Stomach (tissue), 9 donors: ENCODE measurements around the gene ARSI. TPM values are rescaled to one million over a fixed set of nuclear protein-coding genes. Genes with fewer than 3 reads are reported as not detected.

Experiments used
- DNase-seq, 2 donors: peaks; one replicate each; pipeline versions ENCODE4 v3.0.0 to v3.0.0-alpha.2; 2013 to 2019
- H3K27ac ChIP-seq, 5 donors: fragments of 200-600 bp in 4 of 5; sonication (generic) in 4 of 5; one replicate each; pipeline ENCODE4 v1.5.1; 2013 to 2019; ENCODE audit warnings: mild to moderate bottlenecking in 1 of 5, moderate library complexity in 1 of 5
- H3K27me3 ChIP-seq, 3 donors: fragments of 200-600 bp; sonication (generic); one replicate each; pipeline ENCODE4 v1.5.1; 2017 to 2019; ENCODE audit warnings: mixed run types in 1 of 3
- H3K36me3 ChIP-seq, 4 donors: fragments of 200-600 bp; sonication (generic); 1 replicate in 3 of 4; 2 replicates in 1 of 4; pipeline ENCODE4 v1.5.1; 2016 to 2019
- H3K4me1 ChIP-seq, 4 donors: fragments of 200-600 bp; sonication (generic); one replicate each; pipeline ENCODE4 v1.5.1; 2016 to 2019
- H3K4me3 ChIP-seq, 4 donors: fragments of 200-600 bp; sonication (generic) in 3 of 4; one replicate each; pipeline ENCODE4 v1.5.1; 2016 to 2019; ENCODE audit warnings: mild to moderate bottlenecking in 1 of 4
- H3K9me3 ChIP-seq, 4 donors: fragments of 200-600 bp; sonication (generic); one replicate each; pipeline ENCODE4 v1.5.1; 2016 to 2019
- EP300 ChIP-seq: sonication (generic); formaldehyde crosslinking; IDR thresholded peaks from one replicate; pipeline ENCODE4 v1.6.1; 2017; ENCODE audit warnings: antibody characterized with exemption
- POLR2A ChIP-seq, 4 donors: fragments of 450-650 bp; IDR thresholded peaks; one replicate each; pipeline ENCODE4 v1.6.1; 2016; ENCODE audit warnings: antibody characterized with exemption in 4 of 4, control low read depth in 2 of 4, mild to moderate bottlenecking in 1 of 4, moderate library complexity in 1 of 4
- POLR2AphosphoS5 ChIP-seq, 3 donors: sonication (generic); formaldehyde crosslinking; IDR thresholded peaks; one replicate each; pipeline ENCODE4 v1.6.1; 2016; ENCODE audit warnings: antibody characterized with exemption in 3 of 3
- WGBS, 5 donors: extraction: QIAGEN DNeasy Blood & Tissue Kit in 3 of 5; methylation state at CpG; one replicate each; pipeline versions ENCODE4 v1.1.5 to v1.1.7; 2013 to 2018; 5-methylcytosine and 5-hydroxymethylcytosine counted together
- intact Hi-C: fragments of 100-400 bp; cut with DNase I; formaldehyde crosslinking; loops from one replicate; pipeline ENCODE4 v1.15.1; 2023; ENCODE audit warnings: low total_unique reads
- polyA plus RNA-seq, 3 donors: library from polyadenylated mRNA; stranded (reverse); fragments of 200-250 nt; gene quantifications; one replicate each; pipeline ENCODE4 v1.2.3, GENCODE V29; 2013
- total RNA-seq, 5 donors: library from RNA; depleted of rRNA; stranded (reverse); fragments of >200 nt; gene quantifications; one replicate each; pipeline versions ENCODE4 v1.1.0 to v1.2.3, GENCODE V29; 2014 to 2016
- TF ChIP-seq, protein P1 (sequence below), 7 experiments: fragments of 450-650 bp in 4 of 7; fragments of 200-600 bp in 3 of 7; sonication (generic) in 3 of 7; IDR thresholded peaks; one replicate each; pipeline ENCODE4 v1.5.1; 2016 to 2019; ENCODE audit warnings: antibody characterized with exemption in 7 of 7, control low read depth in 2 of 7, mild to moderate bottlenecking in 1 of 7
- donor health status: healthy with polysubstance abuse.
- donor health status: Bipolar disorder and iron deficiency.
- donor health status: healthy.

ARSI gene
- total and polyA plus RNA-seq, 8 donors: 0.35 to 7.0 (median 1.7) TPM; not detected in 3

DNA sequence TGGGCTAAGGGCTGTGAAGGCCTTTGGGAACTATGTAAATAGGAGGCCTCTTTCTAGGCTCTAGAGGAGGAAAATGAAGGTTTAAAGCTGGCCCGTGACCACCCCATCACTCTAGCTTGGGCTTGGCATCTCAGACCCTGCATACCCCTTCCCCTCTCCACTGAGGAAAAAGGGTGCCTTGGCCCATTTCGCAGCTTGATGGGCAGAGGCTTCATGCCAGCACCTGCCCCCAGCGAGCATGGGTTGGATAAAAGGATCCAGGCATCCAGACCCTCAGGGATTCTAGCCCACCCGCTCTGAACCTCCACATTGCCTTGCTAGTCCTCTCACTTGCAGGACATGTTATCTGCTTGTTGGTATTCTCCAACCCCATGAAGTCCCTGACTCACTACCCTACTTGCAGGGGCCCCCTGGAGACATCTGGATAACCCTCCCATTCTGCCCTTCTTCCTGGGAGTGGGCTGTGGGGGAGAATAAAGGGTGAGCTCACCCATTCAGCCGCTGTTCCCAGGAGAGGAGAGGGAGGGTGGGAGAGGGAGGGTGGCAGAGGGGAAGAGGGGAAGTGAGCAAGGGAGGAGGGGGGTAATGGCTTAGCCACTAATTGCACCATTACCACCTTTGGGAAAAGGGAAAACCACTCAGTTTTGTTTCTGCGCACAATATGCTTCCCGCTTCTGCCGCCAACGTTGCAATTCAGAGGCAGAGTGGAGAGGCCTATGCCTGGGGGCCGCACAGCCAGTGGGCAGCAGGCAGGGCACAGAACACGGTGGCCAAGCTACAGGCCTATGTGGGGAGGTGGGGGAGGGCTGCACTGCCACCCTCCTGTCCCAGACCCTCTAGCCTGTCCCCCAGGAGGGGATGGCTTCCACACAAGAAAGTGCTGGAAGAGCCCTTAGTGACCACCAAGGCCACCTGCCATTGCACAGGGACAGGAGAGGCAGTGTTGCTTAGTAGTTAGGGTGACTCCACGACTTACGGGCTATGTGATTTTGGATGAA, 11.0 kb downstream of the ARSI start:
- DNase-seq: no peak
- no peak overlapping the region for H3K27ac ChIP-seq

DNA sequence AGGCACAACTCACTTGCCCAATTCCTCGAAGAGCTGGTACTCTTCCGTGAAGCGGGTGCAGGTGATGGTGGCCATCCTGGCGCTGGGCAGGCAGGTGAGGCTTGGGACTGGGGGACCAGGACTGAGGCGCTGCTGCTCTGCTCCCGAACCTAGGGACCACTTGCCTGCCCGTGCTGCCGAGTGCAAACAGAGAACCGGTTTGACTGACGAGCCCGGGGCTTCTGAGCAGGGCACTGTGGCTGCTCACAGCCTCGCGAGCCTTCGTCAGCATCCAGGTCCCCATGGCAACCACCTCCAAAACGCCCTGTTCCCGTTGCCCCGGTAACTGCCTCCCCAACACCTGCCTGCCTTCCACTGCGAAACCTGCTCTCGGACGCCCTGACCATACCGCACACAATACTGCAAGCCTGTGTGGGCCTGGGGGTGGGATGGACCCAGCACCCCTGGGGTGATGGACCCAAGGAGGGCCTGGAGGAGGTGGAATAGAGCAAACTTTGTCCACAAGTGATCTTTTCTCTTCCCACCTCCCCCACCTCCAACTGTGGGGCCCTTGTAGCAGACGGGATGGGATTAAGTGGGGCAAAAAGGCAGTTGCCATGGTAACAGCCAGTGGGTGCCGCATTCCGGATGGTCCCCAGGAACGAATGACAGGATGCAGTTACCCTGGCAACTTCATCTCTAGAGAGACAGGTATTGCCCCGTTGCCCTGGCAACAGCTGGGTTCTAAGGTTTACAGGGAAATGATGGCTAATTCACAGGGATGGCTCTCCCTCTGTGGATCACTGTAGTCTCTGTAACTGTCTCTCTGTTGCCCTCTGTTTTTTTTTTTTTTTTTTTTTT, 12.9 kb downstream of the ARSI start, which contains the start of gene CAMK2A:
Gene CAMK2A, minus strand, starts transcription at position 223 of the 840 bp plus-strand sequence. Its CDS starts 148 bp downstream, at position 75.
- Histone ChIP-seq H3K27ac (no peak within 1 kb of the TSS), H3K4me1 (peaks cover 0 to 2% (median 1%) of the 10 kb centered on the region in 4 donors), H3K4me3 (no peak within 1 kb of the TSS), H3K9me3 (no peaks in the 10 kb centered on the region), H3K36me3 (no peaks in the 10 kb centered on the region), H3K27me3 (peaks cover 0 to 24% (median 5%) of the 10 kb centered on the region in 3 donors)
- WGBS, 5 donors: 33 to 57% (median 37%) methylated on average over 21 to 26 of the region's 26 CpGs
- intact Hi-C loops: no loop called here
- peak in 1 of 2 donors; percentile 64 for DNase-seq
- TF ChIP-seq POLR2AphosphoS5 (IDR thresholded peaks at IDR 0.05) (no peak), POLR2A (IDR thresholded peaks at IDR 0.05) (no peak), EP300 (no peak)
- TF ChIP-seq, protein P1, sequence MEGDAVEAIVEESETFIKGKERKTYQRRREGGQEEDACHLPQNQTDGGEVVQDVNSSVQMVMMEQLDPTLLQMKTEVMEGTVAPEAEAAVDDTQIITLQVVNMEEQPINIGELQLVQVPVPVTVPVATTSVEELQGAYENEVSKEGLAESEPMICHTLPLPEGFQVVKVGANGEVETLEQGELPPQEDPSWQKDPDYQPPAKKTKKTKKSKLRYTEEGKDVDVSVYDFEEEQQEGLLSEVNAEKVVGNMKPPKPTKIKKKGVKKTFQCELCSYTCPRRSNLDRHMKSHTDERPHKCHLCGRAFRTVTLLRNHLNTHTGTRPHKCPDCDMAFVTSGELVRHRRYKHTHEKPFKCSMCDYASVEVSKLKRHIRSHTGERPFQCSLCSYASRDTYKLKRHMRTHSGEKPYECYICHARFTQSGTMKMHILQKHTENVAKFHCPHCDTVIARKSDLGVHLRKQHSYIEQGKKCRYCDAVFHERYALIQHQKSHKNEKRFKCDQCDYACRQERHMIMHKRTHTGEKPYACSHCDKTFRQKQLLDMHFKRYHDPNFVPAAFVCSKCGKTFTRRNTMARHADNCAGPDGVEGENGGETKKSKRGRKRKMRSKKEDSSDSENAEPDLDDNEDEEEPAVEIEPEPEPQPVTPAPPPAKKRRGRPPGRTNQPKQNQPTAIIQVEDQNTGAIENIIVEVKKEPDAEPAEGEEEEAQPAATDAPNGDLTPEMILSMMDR (IDR thresholded peaks at IDR 0.05): no peak

More for the DNA sequence above, 11.0 kb downstream of the ARSI start:
- H3K4me1 ChIP-seq: peaks cover 0 to 11% (median 9%) of the 10 kb centered on the region in 4 donors
- no peak overlapping the region for H3K4me3 ChIP-seq
- intact Hi-C loops: no loop called here
- no peaks in the 10 kb centered on the region for H3K9me3 ChIP-seq
- TF ChIP-seq POLR2AphosphoS5 (IDR thresholded peaks at IDR 0.05): no peak
- no peak for TF ChIP-seq EP300
- no peak for TF ChIP-seq POLR2A (IDR thresholded peaks at IDR 0.05)
- TF ChIP-seq, protein P1 (IDR thresholded peaks at IDR 0.05): no peak
- WGBS, 5 donors: 79 to 92% (median 86%) methylated on average over 13 of the region's 13 CpGs
- no peaks in the 10 kb centered on the region for H3K36me3 ChIP-seq
- peaks cover 0 to 24% (median 5%) of the 10 kb centered on the region in 3 donors for H3K27me3 ChIP-seq

DNA sequence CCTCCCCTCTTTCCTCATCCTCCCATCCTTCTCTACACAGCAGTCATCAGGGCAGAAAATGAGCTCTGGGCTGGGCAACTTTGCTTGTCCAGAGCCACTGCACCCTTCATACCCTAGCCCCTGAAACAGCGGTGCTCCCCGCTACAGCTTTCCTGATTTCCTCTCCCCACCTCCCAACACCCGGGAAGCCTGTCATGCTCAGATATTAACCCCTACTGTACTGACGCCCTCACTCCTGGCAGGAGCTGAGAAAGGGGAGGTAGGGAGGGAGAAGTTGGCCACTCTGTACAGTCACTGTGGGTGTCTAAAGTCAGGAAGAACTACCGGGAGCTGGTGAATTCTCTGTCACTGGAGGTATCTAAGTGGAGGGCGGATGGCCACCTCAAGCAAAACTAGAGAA, 13.9 kb downstream of the ARSI start:
- Histone ChIP-seq H3K36me3 (no peaks in the 10 kb centered on the region), H3K4me3 (no peak overlapping the region), H3K9me3 (no peaks in the 10 kb centered on the region), H3K27ac (no peak overlapping the region), H3K4me1 (no peaks in the 10 kb centered on the region), H3K27me3 (peaks cover 0 to 24% (median 5%) of the 10 kb centered on the region in 3 donors)
- WGBS, 5 donors: 47 to 58% (median 49%) methylated on average over 6 of the region's 6 CpGs
- TF ChIP-seq EP300 (no peak), POLR2A (IDR thresholded peaks at IDR 0.05) (no peak), POLR2AphosphoS5 (IDR thresholded peaks at IDR 0.05) (no peak)
- TF ChIP-seq, protein P1 (IDR thresholded peaks at IDR 0.05): no peak
- intact Hi-C loops: no loop called here
- no peak for DNase-seq

DNA sequence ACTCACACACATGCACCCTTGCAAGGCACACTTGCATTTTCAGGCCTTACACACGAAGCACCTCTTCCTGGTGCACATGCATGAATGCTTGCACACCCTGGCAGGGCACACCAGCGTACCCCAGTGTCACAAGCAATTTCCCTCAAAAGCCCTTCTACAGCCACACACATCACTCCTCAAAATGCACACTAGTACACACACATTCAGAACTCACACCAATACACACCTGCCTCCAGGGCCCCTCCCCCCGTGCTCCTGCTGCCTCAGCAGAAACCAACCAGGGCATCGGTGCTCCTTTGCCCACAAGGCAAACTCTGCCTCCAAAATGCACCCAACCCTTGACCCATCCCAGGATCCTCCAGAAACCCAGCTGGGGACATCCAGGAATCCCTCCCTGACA, 14.3 kb downstream of the ARSI start:
- 81 to 91% (median 89%) methylated on average over 4 of the region's 4 CpGs for WGBS, 5 donors
- no peaks in the 10 kb centered on the region for H3K9me3 ChIP-seq
- no peak overlapping the region for H3K4me3 ChIP-seq
- intact Hi-C loops: no loop called here
- no peak for DNase-seq
- no peak overlapping the region for H3K27ac ChIP-seq
- TF ChIP-seq, protein P1 (IDR thresholded peaks at IDR 0.05): no peak
- TF ChIP-seq EP300: no peak
- no peak for TF ChIP-seq POLR2A (IDR thresholded peaks at IDR 0.05)
- TF ChIP-seq POLR2AphosphoS5 (IDR thresholded peaks at IDR 0.05): no peak
- no peaks in the 10 kb centered on the region for H3K36me3 ChIP-seq
- H3K4me1 ChIP-seq: no peaks in the 10 kb centered on the region
- H3K27me3 ChIP-seq: peaks cover 0 to 24% (median 5%) of the 10 kb centered on the region in 3 donors
